MM.1S (cell line): ENCODE measurements around the gene PASK.

Experiments
- DNase-seq: peaks from one replicate; pipeline ENCODE4 v3.0.0-alpha.2; 2015
- H2AFZ ChIP-seq: fragments of 300-600 bp; sonication (generic); 2 replicates; pipeline ENCODE4 v1.6.0; 2016; ENCODE audit warnings: antibody characterized with exemption, low read length
- H3F3A ChIP-seq: fragments of 300-600 bp; sonication (generic); 2 replicates; pipeline ENCODE4 v1.6.1; 2016; ENCODE audit warnings: mild to moderate bottlenecking, antibody characterized with exemption, low read length, moderate library complexity, mixed read lengths; ENCODE audit not compliant: insufficient read depth
- H3K27ac ChIP-seq: fragments of 300-600 bp; sonication (generic); 2 replicates; pipeline ENCODE4 v1.5.1; 2016; ENCODE audit warnings: mild to moderate bottlenecking, low read length
- H3K27me3 ChIP-seq: fragments of 300-600 bp; sonication (generic); replicated peaks from 2 replicates; pipeline ENCODE4 v1.6.0; 2016; ENCODE audit warnings: low read length; ENCODE audit not compliant: insufficient read depth
- H3K36me3 ChIP-seq: fragments of 300-600 bp; sonication (generic); replicated peaks from 2 replicates; pipeline ENCODE4 v1.6.1; 2016; ENCODE audit warnings: mild to moderate bottlenecking, low read length, mixed read lengths; ENCODE audit not compliant: insufficient read depth
- H3K4me1 ChIP-seq: fragments of 300-600 bp; sonication (generic); 2 replicates; pipeline ENCODE4 v1.6.1; 2016; ENCODE audit warnings: low read length, mixed read lengths
- H3K4me2 ChIP-seq: fragments of 300-600 bp; sonication (generic); 2 replicates; pipeline ENCODE4 v1.6.0; 2016; ENCODE audit warnings: low read depth, low read length
- H3K4me3 ChIP-seq: fragments of 300-600 bp; sonication (generic); 2 replicates; pipeline ENCODE4 v1.5.1; 2016; ENCODE audit warnings: low read length, mixed read lengths
- H3K79me2 ChIP-seq: fragments of 300-600 bp; sonication (generic); 2 replicates; pipeline ENCODE4 v1.6.1; 2016; ENCODE audit warnings: mixed run types, low read length, mixed read lengths
- H3K9ac ChIP-seq: fragments of 300-600 bp; sonication (generic); 2 replicates; pipeline ENCODE4 v1.6.1; 2016; ENCODE audit warnings: low read length, mixed read lengths
- H3K9me2 ChIP-seq: fragments of 300-600 bp; sonication (generic); replicated peaks from 2 replicates; pipeline ENCODE4 v1.6.1; 2016; ENCODE audit warnings: mild to moderate bottlenecking, low read length, mixed read lengths; ENCODE audit not compliant: insufficient read depth
- H3K9me3 ChIP-seq: fragments of 300-600 bp; sonication (generic); replicated peaks from 2 replicates; pipeline ENCODE4 v1.6.1; 2016; ENCODE audit warnings: mild to moderate bottlenecking, low read length, mixed read lengths; ENCODE audit not compliant: insufficient read depth
- H4K20me1 ChIP-seq: fragments of 300-600 bp; sonication (generic); 2 replicates; pipeline ENCODE4 v1.6.1; 2016; ENCODE audit warnings: mild to moderate bottlenecking, low read length, moderate library complexity, mixed read lengths; ENCODE audit not compliant: insufficient read depth
- CTCF ChIP-seq: fragments of 300-600 bp; sonication (generic); IDR thresholded peaks from 2 replicates; pipeline ENCODE4 v1.5.1; 2016; ENCODE audit warnings: antibody characterized with exemption, low read length, mixed read lengths
- EZH2 ChIP-seq: fragments of 300-600 bp; sonication (generic); optimal IDR thresholded peaks from 2 replicates; pipeline ENCODE3; 2017; ENCODE audit warnings: low read depth, mild to moderate bottlenecking, antibody characterized with exemption, low read length, mixed read lengths
- EZH2phosphoT487 ChIP-seq: fragments of 300-600 bp; sonication (generic); IDR thresholded peaks from 2 replicates; pipeline ENCODE4 v1.6.1; 2018; ENCODE audit warnings: antibody characterized with exemption, low read length

The PASK gene

GRCh38 chr2:241182531-241183133 is 33.4 kb upstream of the PASK start:
- no peaks in the 10 kb centered on the region for H3K9me2 ChIP-seq
- no peak overlapping the region for H3K9ac ChIP-seq
- H3K4me3 ChIP-seq: no peak overlapping the region
- H3K27ac ChIP-seq: no peak overlapping the region
- no peaks in the 10 kb centered on the region for H3K79me2 ChIP-seq
- no peak overlapping the region for H3K4me2 ChIP-seq
- no peak for DNase-seq
- no peaks in the 10 kb centered on the region for H3K9me3 ChIP-seq
- no peak for TF ChIP-seq EZH2
- no peak for TF ChIP-seq CTCF
- no peak for TF ChIP-seq EZH2phosphoT487
- H2AFZ ChIP-seq: no peak overlapping the region
- H3F3A ChIP-seq: no peaks in the 10 kb centered on the region
- H4K20me1 ChIP-seq: no peaks in the 10 kb centered on the region
- H3K36me3 ChIP-seq: no peaks in the 10 kb centered on the region
- H3K27me3 ChIP-seq: no peaks in the 10 kb centered on the region
- no peaks in the 10 kb centered on the region for H3K4me1 ChIP-seq

GRCh38 chr2:241182126-241182525 is 32.9 kb upstream of the PASK start:
- TF ChIP-seq EZH2phosphoT487 (no peak), CTCF (no peak), EZH2 (no peak)
- Histone ChIP-seq H3K4me2 (no peak overlapping the region), H3K4me1 (no peaks in the 10 kb centered on the region), H3K27me3 (no peaks in the 10 kb centered on the region), H3K9me3 (no peaks in the 10 kb centered on the region), H3F3A (no peaks in the 10 kb centered on the region), H3K27ac (no peak overlapping the region), H3K9ac (no peak overlapping the region), H3K36me3 (no peaks in the 10 kb centered on the region), H3K4me3 (no peak overlapping the region), H2AFZ (no peak overlapping the region), H4K20me1 (no peaks in the 10 kb centered on the region), H3K79me2 (no peaks in the 10 kb centered on the region), H3K9me2 (no peaks in the 10 kb centered on the region)
- DNase-seq: no peak

- no peaks in the 10 kb centered on the region for H3K9me2 ChIP-seq
- H3K27ac ChIP-seq: no peak overlapping the region
- no peaks in the 10 kb centered on the region for H3K9me3 ChIP-seq
- H3K36me3 ChIP-seq: no peaks in the 10 kb centered on the region
- H3K4me1 ChIP-seq: no peaks in the 10 kb centered on the region
- DNase-seq: no peak
- no peaks in the 10 kb centered on the region for H3F3A ChIP-seq
- TF ChIP-seq CTCF (no peak), EZH2 (no peak), EZH2phosphoT487 (no peak)
- H3K4me3 ChIP-seq: no peak overlapping the region
- H4K20me1 ChIP-seq: no peaks in the 10 kb centered on the region
- H3K9ac ChIP-seq: no peak overlapping the region
- H2AFZ ChIP-seq: no peak overlapping the region
- H3K79me2 ChIP-seq: no peaks in the 10 kb centered on the region
- no peaks in the 10 kb centered on the region for H3K27me3 ChIP-seq
- no peak overlapping the region for H3K4me2 ChIP-seq
Observed at GRCh38 chr2:241180495-241180894, 31.2 kb upstream of the PASK start.
